Smooth muscle cell (in vitro differentiated cells): ENCODE data around the gene CDK18. TPM values are rescaled to one million over a fixed set of nuclear protein-coding genes. Genes with fewer than 3 reads are reported as not detected.

Source experiments
- DNase-seq: peaks from one replicate; lab custom pipeline; 2025; ENCODE audit not compliant: unreplicated experiment; lab: John Stamatoyannopoulos, UW
- H2AFZ ChIP-seq: fragments of 200-600 bp; sonication (generic); 2 replicates; pipeline ENCODE4 v1.6.0; 2016; ENCODE audit warnings: antibody characterized with exemption, low read depth, mild to moderate bottlenecking
- H3F3A ChIP-seq: fragments of 200-600 bp; sonication (generic); 2 replicates; pipeline ENCODE4 v1.6.0; 2017; ENCODE audit warnings: antibody characterized with exemption, low read depth
- H3K27ac ChIP-seq: fragments of 200-600 bp; sonication (generic); 2 replicates; pipeline ENCODE4 v1.5.1; 2016; ENCODE audit warnings: low read depth, mild to moderate bottlenecking
- H3K27me3 ChIP-seq: fragments of 200-600 bp; sonication (generic); 2 replicates; pipeline ENCODE4 v1.6.1; 2016; ENCODE audit warnings: low read depth, mild to moderate bottlenecking
- H3K36me3 ChIP-seq: fragments of 200-600 bp; sonication (generic); 2 replicates; pipeline ENCODE4 v1.5.1; 2016; ENCODE audit warnings: low read depth
- H3K4me1 ChIP-seq: fragments of 200-600 bp; sonication (generic); 2 replicates; pipeline ENCODE4 v1.5.1; 2016; ENCODE audit warnings: low read depth
- H3K4me2 ChIP-seq: fragments of 200-600 bp; sonication (generic); 2 replicates; pipeline ENCODE4 v1.6.0; 2016; ENCODE audit warnings: mild to moderate bottlenecking
- H3K4me3 ChIP-seq: fragments of 200-600 bp; sonication (generic); 2 replicates; pipeline ENCODE4 v1.5.1; 2016; ENCODE audit warnings: mild to moderate bottlenecking
- H3K79me2 ChIP-seq: fragments of 200-600 bp; sonication (generic); 2 replicates; pipeline ENCODE4 v1.6.0; 2016; ENCODE audit warnings: low read depth, mild to moderate bottlenecking
- H3K9ac ChIP-seq: fragments of 200-600 bp; sonication (generic); 2 replicates; pipeline ENCODE4 v1.6.0; 2016; ENCODE audit warnings: low read depth
- H3K9me3 ChIP-seq: fragments of 200-600 bp; sonication (generic); replicated peaks from 2 replicates; pipeline ENCODE4 v1.5.1; 2016; ENCODE audit warnings: low read depth
- H4K20me1 ChIP-seq: fragments of 200-600 bp; sonication (generic); 2 replicates; pipeline ENCODE4 v1.6.0; 2016; ENCODE audit warnings: low read depth
- CTCF ChIP-seq: fragments of 200-600 bp; sonication (generic); IDR thresholded peaks from 2 replicates; pipeline ENCODE4 v1.5.1; 2017; ENCODE audit warnings: borderline replicate concordance, mild to moderate bottlenecking, antibody characterized with exemption; ENCODE audit not compliant: insufficient read depth, poor library complexity, severe bottlenecking
- WGBS: methylation state at CpG from one replicate; pipeline ENCODE4 v1.1.7; 2016; ENCODE audit warnings: low lambda C conversion rate; 5-methylcytosine and 5-hydroxymethylcytosine counted together
- polyA plus RNA-seq: library from polyadenylated mRNA; unstranded; fragments of >200 nt; fragmentation: Nextera tagmentation; extraction: Ambion mirVana; gene quantifications from 2 replicates; pipeline ENCODE4 v1.2.1, GENCODE V29; 2016
- total RNA-seq: library from RNA; depleted of rRNA; stranded (reverse); fragments of >200 nt; gene quantifications from 2 replicates; pipeline ENCODE4 v1.2.3, GENCODE V29; 2014

Gene CDK18
- total and polyA plus RNA-seq, 2 experiments from 2014 or later = 6.1 TPM

DNA sequence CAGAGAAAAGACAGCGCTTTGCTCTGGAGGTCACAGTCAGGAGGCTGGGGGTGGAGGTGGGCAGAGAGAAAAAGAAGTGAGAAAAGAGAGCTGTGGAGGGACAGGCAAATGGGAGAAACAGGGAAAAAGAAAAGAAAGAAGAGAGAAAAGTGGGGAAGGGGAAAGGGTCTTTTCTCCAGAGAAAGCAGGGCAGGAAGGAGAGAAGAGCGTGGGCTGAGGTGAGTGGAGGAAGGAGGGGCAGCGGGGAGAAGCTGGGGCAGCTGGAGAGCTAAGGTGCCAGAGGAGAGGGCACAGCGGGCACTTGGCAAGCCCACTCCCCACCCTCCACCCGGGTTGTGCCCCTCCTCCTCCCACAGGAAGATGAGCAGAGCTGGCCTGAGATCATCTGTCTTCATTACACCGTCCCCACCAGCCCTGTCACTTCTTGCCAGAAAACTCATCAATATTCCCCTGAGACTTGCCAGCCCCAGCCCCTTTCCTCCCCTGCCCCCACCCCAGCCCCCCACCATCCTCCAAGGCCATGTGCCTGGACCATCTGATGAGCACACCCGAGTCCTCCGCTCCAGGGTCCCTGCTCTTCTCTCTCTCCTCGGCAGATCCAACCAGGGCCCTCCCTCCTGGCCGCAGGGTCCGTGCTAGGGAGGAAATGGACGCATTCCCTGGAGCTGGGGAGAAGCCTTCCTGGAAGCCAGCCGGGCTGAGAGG lies 31.6 kb upstream of the CDK18 start:
- no peak overlapping the region for H3K4me2 ChIP-seq
- TF ChIP-seq CTCF = no peak
- H3K36me3 ChIP-seq = no peaks in the 10 kb centered on the region
- H3K27me3 ChIP-seq = peaks cover 21% of the 10 kb centered on the region
- no peaks in the 10 kb centered on the region for H3K79me2 ChIP-seq
- no peak for DNase-seq
- no peak overlapping the region for H3K27ac ChIP-seq
- no peak overlapping the region for H2AFZ ChIP-seq
- no peaks in the 10 kb centered on the region for H3F3A ChIP-seq
- H4K20me1 ChIP-seq = no peaks in the 10 kb centered on the region
- H3K4me1 ChIP-seq = no peaks in the 10 kb centered on the region
- H3K4me3 ChIP-seq = no peak overlapping the region
- no peak overlapping the region for H3K9ac ChIP-seq
- WGBS = 36% methylated on average over 12 of the region's 13 CpGs
- H3K9me3 ChIP-seq = no peaks in the 10 kb centered on the region

DNA sequence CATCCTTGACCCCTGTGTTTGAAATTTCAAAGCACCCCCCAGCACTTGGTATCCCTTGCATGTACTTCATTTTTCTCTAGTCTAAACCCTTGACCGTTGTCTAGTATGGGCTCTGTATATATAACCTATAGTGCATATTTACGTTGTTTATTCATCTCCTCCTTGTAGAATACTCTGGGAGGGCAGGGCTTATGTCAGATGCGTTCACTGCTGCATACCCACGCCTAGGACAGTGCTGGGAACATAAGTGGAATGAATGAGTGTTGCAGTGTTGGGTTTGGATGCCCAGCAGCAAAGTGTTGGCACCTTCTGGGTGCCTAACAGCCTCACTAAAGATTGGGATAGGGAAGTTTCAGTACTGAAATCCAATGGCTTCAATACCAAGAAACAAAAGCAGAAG lies 31.0 kb upstream of the CDK18 start:
- 66% methylated on average over 4 of the region's 4 CpGs for WGBS
- no peaks in the 10 kb centered on the region for H3F3A ChIP-seq
- TF ChIP-seq CTCF = no peak
- H3K79me2 ChIP-seq = no peaks in the 10 kb centered on the region
- H2AFZ ChIP-seq = no peak overlapping the region
- H4K20me1 ChIP-seq = no peaks in the 10 kb centered on the region
- H3K4me2 ChIP-seq = no peak overlapping the region
- no peak overlapping the region for H3K4me3 ChIP-seq
- no peak for DNase-seq
- H3K27me3 ChIP-seq = peaks cover 21% of the 10 kb centered on the region
- H3K27ac ChIP-seq = no peak overlapping the region
- no peaks in the 10 kb centered on the region for H3K9me3 ChIP-seq
- no peak overlapping the region for H3K9ac ChIP-seq
- no peaks in the 10 kb centered on the region for H3K36me3 ChIP-seq
- no peaks in the 10 kb centered on the region for H3K4me1 ChIP-seq

DNA sequence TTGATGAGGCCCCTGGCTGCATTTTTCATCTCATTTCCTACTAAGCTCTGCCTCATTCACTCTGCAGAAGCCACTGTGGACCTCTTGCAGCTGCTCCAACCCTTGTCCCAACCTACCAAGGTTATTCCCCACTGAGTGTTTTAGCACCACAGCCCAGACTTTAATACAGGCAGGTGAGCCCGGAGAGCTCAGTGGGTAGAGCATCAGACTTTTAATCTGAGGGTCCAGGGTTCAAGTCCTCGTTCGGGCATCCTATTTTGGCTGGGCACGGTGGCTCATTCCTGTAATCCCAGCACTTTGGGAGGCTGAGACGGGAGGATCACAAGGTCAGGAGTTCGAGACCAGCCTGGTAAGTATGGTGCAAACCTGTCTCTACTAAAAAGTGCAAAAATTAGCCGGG lies 30.5 kb upstream of the CDK18 start:
- Histone ChIP-seq H3K4me3 (no peak overlapping the region), H3K9ac (no peak overlapping the region)
- WGBS = 94% methylated on average over 7 of the region's 7 CpGs

More for the DNA sequence above, 30.5 kb upstream of the CDK18 start:
- Histone ChIP-seq H4K20me1 (no peaks in the 10 kb centered on the region), H3K4me2 (no peak overlapping the region), H2AFZ (no peak overlapping the region), H3K9me3 (no peaks in the 10 kb centered on the region), H3K4me1 (no peaks in the 10 kb centered on the region), H3K79me2 (no peaks in the 10 kb centered on the region), H3K36me3 (no peaks in the 10 kb centered on the region), H3K27me3 (peaks cover 18% of the 10 kb centered on the region), H3F3A (no peaks in the 10 kb centered on the region), H3K27ac (no peak overlapping the region)
- no peak for TF ChIP-seq CTCF
- no peak for DNase-seq
